Activated CD8-positive, alpha-beta T cell treated with anti-CD3 and anti-CD28 coated beads for 36 hours (primary cell): ENCODE results near the gene TSPAN32. TPM values are rescaled to one million over a fixed set of nuclear protein-coding genes. Genes with fewer than 3 reads are reported as not detected.
A peak's percentile ranks its signal among the peaks of the same experiment; 100 is the strongest.

Experiments used
- ATAC-seq: fragments of 200-7000 bp; cut with Tn5 transposase; one replicate; pipeline ENCODE4 v1.10.0; 2021; ENCODE audit warnings: mild to moderate bottlenecking, moderate library complexity
- CTCF ChIA-PET: fragments of 350-600 bp; sonication (Branson Sonifier 250); formaldehyde crosslinking; loops from one replicate; lab custom pipeline; 2021; ENCODE audit warnings: antibody characterized with exemption; lab: Charles Lee
- POLR2A ChIA-PET: fragments of 350-600 bp; sonication (Branson Sonifier 250); formaldehyde crosslinking; loops from one replicate; lab custom pipeline; 2021; ENCODE audit warnings: antibody characterized with exemption; lab: Charles Lee
- DNase-seq: peaks from one replicate; pipeline ENCODE4 v3.0.0-alpha.2; 2020
- H3K27ac Mint-ChIP-seq: one replicate; pipeline ENCODE4 v1.8.0; 2021; ENCODE audit warnings: mild to moderate bottlenecking, mixed read lengths
- H3K27me3 Mint-ChIP-seq: one replicate; pipeline ENCODE4 v1.8.0; 2021; ENCODE audit warnings: mixed read lengths
- H3K36me3 Mint-ChIP-seq: one replicate; pipeline ENCODE4 v1.8.0; 2021; ENCODE audit warnings: low read depth, mixed read lengths
- H3K4me1 Mint-ChIP-seq: one replicate; pipeline ENCODE4 v1.8.0; 2021; ENCODE audit warnings: low read depth, mixed read lengths
- H3K4me3 Mint-ChIP-seq: one replicate; pipeline ENCODE4 v1.8.0; 2021; ENCODE audit warnings: mild to moderate bottlenecking, moderate library complexity, mixed read lengths
- H3K9me3 Mint-ChIP-seq: one replicate; pipeline ENCODE4 v1.8.0; 2021; ENCODE audit warnings: mixed read lengths
- intact Hi-C: fragments of 100-400 bp; cut with micrococcal nuclease; formaldehyde crosslinking; loops from one replicate; pipeline ENCODE4 v1.10.0; 2022
- total RNA-seq, 2 experiments: library from RNA; stranded (reverse); gene quantifications; one replicate each; pipeline ENCODE4 v1.2.3, GENCODE V29; 2021
- TF ChIP-seq, protein P1 (sequence below): fragments of 200-600 bp; IDR thresholded peaks from one replicate; pipeline ENCODE4 v1.8.0; 2022; ENCODE audit warnings: antibody characterized with exemption, mild to moderate bottlenecking

Gene TSPAN32
- total RNA-seq, 2 experiments from 2014 or later, result 3.1 to 4.9 TPM

DNA sequence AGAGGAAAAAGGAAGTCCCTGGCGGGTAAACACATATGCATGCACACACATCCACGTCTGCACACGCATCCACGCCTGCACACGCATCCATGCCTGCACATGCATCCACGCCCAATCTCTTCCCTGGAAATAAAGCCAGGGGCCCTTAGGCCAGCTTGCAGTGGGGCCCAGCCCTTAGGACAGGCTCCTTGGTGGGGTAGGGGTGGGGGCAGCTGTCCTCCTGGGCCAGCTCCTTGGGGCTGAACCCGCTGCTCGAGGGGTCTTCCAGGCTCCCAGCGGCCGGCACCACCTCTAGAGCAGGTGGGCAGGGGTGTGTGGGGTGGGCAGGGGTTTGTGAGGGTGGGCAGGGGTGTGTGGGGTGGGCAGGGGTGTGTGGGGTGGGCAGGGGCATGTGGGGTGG is 2.0 kb upstream of the TSPAN32 start:
- Mint-ChIP-seq H3K9me3 (no peaks in the 10 kb centered on the region), H3K36me3 (no peaks in the 10 kb centered on the region), H3K4me1 (peaks cover 58% of the 10 kb centered on the region), H3K27ac (peak overlapping the region; percentile 57), H3K27me3 (no peaks in the 10 kb centered on the region), H3K4me3 (peak overlapping the region; percentile 35)
- TF ChIP-seq, protein P1, sequence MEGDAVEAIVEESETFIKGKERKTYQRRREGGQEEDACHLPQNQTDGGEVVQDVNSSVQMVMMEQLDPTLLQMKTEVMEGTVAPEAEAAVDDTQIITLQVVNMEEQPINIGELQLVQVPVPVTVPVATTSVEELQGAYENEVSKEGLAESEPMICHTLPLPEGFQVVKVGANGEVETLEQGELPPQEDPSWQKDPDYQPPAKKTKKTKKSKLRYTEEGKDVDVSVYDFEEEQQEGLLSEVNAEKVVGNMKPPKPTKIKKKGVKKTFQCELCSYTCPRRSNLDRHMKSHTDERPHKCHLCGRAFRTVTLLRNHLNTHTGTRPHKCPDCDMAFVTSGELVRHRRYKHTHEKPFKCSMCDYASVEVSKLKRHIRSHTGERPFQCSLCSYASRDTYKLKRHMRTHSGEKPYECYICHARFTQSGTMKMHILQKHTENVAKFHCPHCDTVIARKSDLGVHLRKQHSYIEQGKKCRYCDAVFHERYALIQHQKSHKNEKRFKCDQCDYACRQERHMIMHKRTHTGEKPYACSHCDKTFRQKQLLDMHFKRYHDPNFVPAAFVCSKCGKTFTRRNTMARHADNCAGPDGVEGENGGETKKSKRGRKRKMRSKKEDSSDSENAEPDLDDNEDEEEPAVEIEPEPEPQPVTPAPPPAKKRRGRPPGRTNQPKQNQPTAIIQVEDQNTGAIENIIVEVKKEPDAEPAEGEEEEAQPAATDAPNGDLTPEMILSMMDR, result no peak
- CTCF ChIA-PET, result interaction anchor here (0.6 to 13.9 kb wide), 17 partner anchors 10 to 586 kb away, joined by 3 to 381 read pairs (median 3); partner anchors contain the start of genes CD81 and TSSC4
- no peak for ATAC-seq
- DNase-seq, result no peak
- POLR2A ChIA-PET, result interaction anchor here (0.9 to 1.2 kb wide), 2 partner anchors 101 to 107 kb away, joined by 3 to 4 read pairs; partner anchors contain the start of gene TSSC4
- intact Hi-C loops, result loop anchor here (2.0 to 10.0 kb wide), 2 partner anchors 103 to 595 kb away; no protein-coding TSS in a partner anchor

DNA sequence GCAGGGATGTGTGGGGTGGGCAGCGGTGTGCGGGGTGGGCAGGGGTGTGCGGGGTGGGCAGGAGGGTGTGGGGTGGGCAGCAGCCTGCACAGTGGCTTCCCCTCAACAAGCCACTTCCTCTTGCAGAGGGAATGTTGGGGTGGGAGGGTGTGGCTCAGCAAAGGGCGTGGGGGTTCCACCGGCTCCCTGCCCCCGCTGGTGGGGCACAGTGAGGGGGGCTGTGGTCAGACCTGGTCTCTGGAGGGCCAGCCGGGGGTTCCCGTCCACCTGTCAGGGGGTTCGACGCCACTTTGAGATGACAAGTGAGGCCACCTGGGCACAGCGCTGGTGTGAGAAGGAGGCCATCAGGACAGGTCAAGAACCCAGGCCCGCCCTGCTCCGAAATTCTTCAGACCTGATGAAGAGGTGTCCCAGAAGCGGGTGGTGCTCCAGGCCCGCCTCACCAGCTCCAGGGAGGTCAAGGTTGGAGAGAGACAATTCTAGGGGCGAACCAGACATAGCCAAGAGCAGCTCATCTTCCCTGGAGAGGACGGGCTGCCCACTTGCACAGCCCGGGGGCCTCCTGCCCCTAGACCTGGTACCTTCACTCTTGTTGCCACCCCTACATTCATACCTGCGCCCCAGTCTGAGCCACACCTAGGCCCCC is 1.4 kb upstream of the TSPAN32 start:
- CTCF ChIA-PET, result interaction anchor here (1.0 to 13.9 kb wide), 7 partner anchors 19 to 122 kb away, joined by 3 to 381 read pairs (median 25); partner anchors contain the start of gene TSSC4
- ATAC-seq (no peak), DNase-seq (peak; percentile 52)
- Mint-ChIP-seq H3K9me3 (no peaks in the 10 kb centered on the region), H3K27me3 (no peaks in the 10 kb centered on the region), H3K36me3 (no peaks in the 10 kb centered on the region), H3K27ac (peak overlapping the region; percentile 88), H3K4me1 (peaks cover 61% of the 10 kb centered on the region), H3K4me3 (peak overlapping the region; percentile 78)
- TF ChIP-seq, protein P1, result no peak
- intact Hi-C loops, result loop anchor here (10.0 kb wide), 1 partner anchor 594 kb away; no protein-coding TSS in a partner anchor
- POLR2A ChIA-PET, result no interaction called here

DNA sequence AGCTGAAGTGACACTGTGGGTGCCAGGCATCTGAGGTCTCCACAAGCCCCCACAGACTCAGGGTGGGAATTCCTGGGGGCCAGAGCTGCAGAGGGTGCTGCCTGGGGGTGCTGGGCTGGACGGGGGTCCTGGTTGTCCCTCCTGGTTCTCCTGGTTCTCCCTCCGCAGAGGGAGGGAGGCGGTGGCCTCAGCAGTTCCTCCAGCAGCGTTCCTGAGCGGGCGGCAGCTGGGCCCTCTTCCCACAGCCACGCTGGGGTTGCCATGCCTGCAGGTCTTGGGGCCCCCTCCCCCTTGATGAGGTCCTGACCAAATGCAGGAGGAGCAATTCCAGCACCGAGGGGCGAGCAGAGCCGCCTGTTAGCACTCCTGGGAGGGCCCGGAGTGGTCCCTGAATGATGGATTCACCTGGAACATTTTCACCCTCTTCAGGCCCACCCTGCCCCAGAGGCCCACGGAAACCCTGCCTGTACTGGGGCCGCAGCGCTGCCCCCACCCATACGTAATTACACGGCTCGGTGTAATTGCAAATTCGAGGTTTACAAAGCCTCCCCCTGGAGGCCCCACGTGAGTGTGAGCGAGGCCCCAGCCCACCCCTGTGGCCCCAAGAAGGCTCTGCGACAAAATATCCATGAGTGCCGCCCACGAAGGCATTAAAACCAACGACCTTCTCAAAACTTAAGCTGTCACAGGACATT is 730 bp upstream of the TSPAN32 start:
- H3K9me3 Mint-ChIP-seq, result no peaks in the 10 kb centered on the region
- ChIA-PET POLR2A (interaction anchor here (0.5 to 1.9 kb wide), 4 partner anchors 31 to 756 kb away, joined by 3 to 5 read pairs (median 3); partner anchors contain the start of genes ASCL2, CARS1 and TSSC4), CTCF (interaction anchor here (1.3 to 13.9 kb wide), 8 partner anchors 9 to 232 kb away, joined by 3 to 381 read pairs (median 14); partner anchors contain the start of gene TSSC4)
- intact Hi-C loops, result loop anchor here (10.0 kb wide), 1 partner anchor 594 kb away; no protein-coding TSS in a partner anchor
- ATAC-seq (peak; percentile 9), DNase-seq (peak; percentile 58)
- H3K4me3 Mint-ChIP-seq, result peak overlapping the region; percentile 78
- H3K27ac Mint-ChIP-seq, result peak overlapping the region; percentile 88
- TF ChIP-seq, protein P1, result no peak
- peaks cover 68% of the 10 kb centered on the region for H3K4me1 Mint-ChIP-seq
- no peaks in the 10 kb centered on the region for H3K36me3 Mint-ChIP-seq
- no peaks in the 10 kb centered on the region for H3K27me3 Mint-ChIP-seq

DNA sequence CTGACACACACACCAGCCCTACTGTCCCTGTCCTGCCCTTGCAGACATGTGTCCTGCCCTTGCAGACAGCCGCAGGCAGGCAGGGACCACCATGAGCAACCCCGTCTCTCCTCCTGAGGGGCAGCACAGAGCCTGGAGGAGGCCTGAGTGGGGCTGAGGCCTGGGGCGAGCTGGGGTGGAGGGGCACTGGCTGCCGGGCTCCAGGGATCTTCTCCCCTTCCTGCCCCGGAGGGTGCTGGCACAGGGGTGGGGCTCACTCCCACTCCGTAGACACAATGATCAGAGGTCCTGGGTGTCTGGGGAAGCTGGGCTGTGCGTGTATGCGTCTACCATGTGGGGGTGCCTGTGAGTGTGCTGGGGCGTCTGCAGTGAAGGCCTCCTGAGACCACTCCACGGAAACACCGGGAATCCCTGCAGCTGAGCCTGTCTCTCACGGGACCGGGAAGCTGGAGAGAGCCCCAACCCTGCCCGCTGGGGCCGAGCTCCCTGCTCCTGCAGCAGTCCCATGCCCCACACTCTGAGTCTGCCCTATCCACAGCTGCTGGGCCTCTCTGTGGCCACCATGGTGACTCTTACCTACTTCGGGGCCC is 588 bp downstream of the TSPAN32 start:
- Mint-ChIP-seq H3K27me3 (no peaks in the 10 kb centered on the region), H3K36me3 (no peaks in the 10 kb centered on the region), H3K27ac (peak overlapping the region; percentile 88), H3K4me1 (peaks cover 75% of the 10 kb centered on the region), H3K4me3 (peak overlapping the region; percentile 78), H3K9me3 (no peaks in the 10 kb centered on the region)
- DNase-seq (peak; percentile 59), ATAC-seq (peak; percentile 22)
- ChIA-PET CTCF (interaction anchor here (0.9 to 13.9 kb wide), 7 partner anchors 8 to 231 kb away, joined by 3 to 381 read pairs (median 10); no protein-coding TSS in a partner anchor), POLR2A (interaction anchor here (1.0 to 1.9 kb wide), 5 partner anchors 74 to 755 kb away, joined by 3 to 5 read pairs (median 3); partner anchors contain the start of genes CARS1, CD81 and TSSC4)
- TF ChIP-seq, protein P1, result peak; percentile 30
- intact Hi-C loops, result loop anchor here (10.0 kb wide), 1 partner anchor 592 kb away; no protein-coding TSS in a partner anchor
